Astrocyte (in vitro differentiated cells and primary cell): ENCODE measurements around the gene PADI3. TPM values are rescaled to one million over a fixed set of nuclear protein-coding genes. Genes with fewer than 3 reads are reported as not detected.

Experiments used
- DNase-seq: peaks from one replicate; pipeline ENCODE4 v3.0.0-alpha.2; 2010; ENCODE audit warnings: low read depth
- FAIRE-seq: peaks from 2 replicates; lab custom pipeline; 2011; peaks lifted over from hg19 to GRCh38; lab: Jason Lieb, UNC
- H2AFZ ChIP-seq: 2 replicates; pipeline ENCODE4 v1.6.0; 2012; ENCODE audit warnings: low read depth, low read length, inconsistent platforms
- H3K27ac ChIP-seq: 2 replicates; pipeline ENCODE4 v1.5.1; 2011; ENCODE audit warnings: low read depth, low read length, inconsistent platforms
- H3K27me3 ChIP-seq: 2 replicates; pipeline ENCODE4 v1.6.0; 2011; ENCODE audit warnings: low read length, inconsistent platforms; ENCODE audit not compliant: insufficient read depth
- H3K36me3 ChIP-seq: 2 replicates; pipeline ENCODE4 v1.5.1; 2011; ENCODE audit warnings: low read length, inconsistent platforms; ENCODE audit not compliant: insufficient read depth
- H3K4me1 ChIP-seq: 2 replicates; pipeline ENCODE4 v1.5.1; 2011; ENCODE audit warnings: low read length, inconsistent platforms; ENCODE audit not compliant: insufficient read depth
- H3K4me2 ChIP-seq: 2 replicates; pipeline ENCODE4 v1.6.0; 2012; ENCODE audit warnings: low read length, inconsistent platforms
- H3K4me3 ChIP-seq: 2 replicates; pipeline ENCODE4 v1.5.1; 2011; ENCODE audit warnings: low read depth, mild to moderate bottlenecking, low read length, inconsistent platforms; ENCODE audit not compliant: insufficient read depth
- H3K79me2 ChIP-seq: 2 replicates; pipeline ENCODE4 v1.6.0; 2012; ENCODE audit warnings: mild to moderate bottlenecking, low read length, inconsistent platforms; ENCODE audit not compliant: insufficient read depth
- H3K9ac ChIP-seq: 2 replicates; pipeline ENCODE4 v1.6.0; 2012; ENCODE audit warnings: mild to moderate bottlenecking, low read length, inconsistent platforms
- H3K9me3 ChIP-seq: 2 replicates; pipeline ENCODE4 v1.5.1; 2012; ENCODE audit warnings: low read depth, mild to moderate bottlenecking, low read length, inconsistent platforms; ENCODE audit not compliant: insufficient read depth
- H4K20me1 ChIP-seq: 2 replicates; pipeline ENCODE4 v1.6.0; 2012; ENCODE audit warnings: low read length, inconsistent platforms; ENCODE audit not compliant: insufficient read depth
- H3K27ac Mint-ChIP-seq: one replicate; pipeline ENCODE4 v1.8.0; 2021; ENCODE audit warnings: mild to moderate bottlenecking, mixed read lengths; ENCODE audit not compliant: unreplicated experiment
- H3K27me3 Mint-ChIP-seq: one replicate; pipeline ENCODE4 v1.8.0; 2021; ENCODE audit warnings: low read depth, mixed read lengths; ENCODE audit not compliant: unreplicated experiment
- H3K36me3 Mint-ChIP-seq: one replicate; pipeline ENCODE4 v1.8.0; 2021; ENCODE audit warnings: low read depth, mixed read lengths; ENCODE audit not compliant: unreplicated experiment
- H3K4me1 Mint-ChIP-seq: one replicate; pipeline ENCODE4 v1.8.0; 2021; ENCODE audit warnings: low read depth, mixed read lengths; ENCODE audit not compliant: unreplicated experiment
- H3K4me3 Mint-ChIP-seq: one replicate; pipeline ENCODE4 v1.8.0; 2021; ENCODE audit warnings: mild to moderate bottlenecking, moderate library complexity, mixed read lengths; ENCODE audit not compliant: unreplicated experiment
- H3K9me3 Mint-ChIP-seq: one replicate; pipeline ENCODE4 v1.8.0; 2021; ENCODE audit warnings: mild to moderate bottlenecking, mixed read lengths; ENCODE audit not compliant: unreplicated experiment
- EZH2 ChIP-seq: IDR thresholded peaks from 2 replicates; pipeline ENCODE4 v1.6.1; 2012; ENCODE audit warnings: mild to moderate bottlenecking, low read length, inconsistent platforms; ENCODE audit not compliant: insufficient read depth
- total RNA-seq: library from RNA; stranded (reverse); gene quantifications from 2 replicates; pipeline ENCODE4 v1.2.1, GENCODE V29; 2021
- TF ChIP-seq, protein P1 (sequence below): IDR thresholded peaks from 2 replicates; pipeline ENCODE4 v1.5.1; 2011; ENCODE audit warnings: low read depth, mild to moderate bottlenecking, inconsistent platforms, low read length, moderate library complexity; ENCODE audit not compliant: insufficient read depth

PADI3 gene
- total RNA-seq, 1 donor from 2014 or later: 0.09 TPM

DNA sequence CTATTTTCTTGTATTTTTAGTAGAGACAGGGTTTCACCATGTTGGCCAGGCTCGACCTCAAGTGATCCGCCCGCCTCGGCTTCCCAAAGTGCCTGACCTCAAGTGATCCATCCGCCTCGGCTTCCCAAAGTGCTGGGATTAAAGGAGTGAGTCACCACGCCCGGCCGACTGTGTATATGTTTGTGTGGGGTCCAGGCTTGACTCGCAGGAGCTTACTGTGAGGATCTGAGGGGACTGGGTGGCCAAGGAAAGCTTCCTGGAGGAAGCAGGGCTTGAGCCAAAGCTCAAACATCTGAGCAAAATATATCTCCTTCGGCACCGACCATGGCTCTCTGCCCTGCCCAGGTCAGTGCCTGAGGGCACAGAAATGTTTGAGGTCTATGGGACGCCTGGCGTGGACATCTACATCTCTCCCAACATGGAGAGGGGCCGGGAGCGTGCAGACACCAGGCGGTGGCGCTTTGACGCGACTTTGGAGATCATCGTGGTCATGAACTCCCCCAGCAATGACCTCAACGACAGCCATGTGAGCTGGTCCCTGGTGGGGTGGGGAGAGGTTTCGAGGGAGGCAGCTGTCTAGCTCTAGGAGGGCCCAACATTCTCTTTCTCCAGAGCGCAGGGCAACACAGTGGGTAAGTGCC lies 10.5 kb downstream of the PADI3 start:
- H2AFZ ChIP-seq: peak overlapping the region; percentile 7
- Mint-ChIP-seq H3K27ac (no peak overlapping the region), H3K36me3 (no peaks in the 10 kb centered on the region), H3K27me3 (peaks cover 28% of the 10 kb centered on the region), H3K4me3 (no peak overlapping the region), H3K9me3 (peaks cover 5% of the 10 kb centered on the region), H3K4me1 (no peaks in the 10 kb centered on the region)
- no peaks in the 10 kb centered on the region for H4K20me1 ChIP-seq
- H3K9ac ChIP-seq: no peak overlapping the region
- H3K79me2 ChIP-seq: no peaks in the 10 kb centered on the region
- H3K4me1 ChIP-seq: peaks cover 13% of the 10 kb centered on the region
- H3K9me3 ChIP-seq: no peaks in the 10 kb centered on the region
- TF ChIP-seq, protein P1, sequence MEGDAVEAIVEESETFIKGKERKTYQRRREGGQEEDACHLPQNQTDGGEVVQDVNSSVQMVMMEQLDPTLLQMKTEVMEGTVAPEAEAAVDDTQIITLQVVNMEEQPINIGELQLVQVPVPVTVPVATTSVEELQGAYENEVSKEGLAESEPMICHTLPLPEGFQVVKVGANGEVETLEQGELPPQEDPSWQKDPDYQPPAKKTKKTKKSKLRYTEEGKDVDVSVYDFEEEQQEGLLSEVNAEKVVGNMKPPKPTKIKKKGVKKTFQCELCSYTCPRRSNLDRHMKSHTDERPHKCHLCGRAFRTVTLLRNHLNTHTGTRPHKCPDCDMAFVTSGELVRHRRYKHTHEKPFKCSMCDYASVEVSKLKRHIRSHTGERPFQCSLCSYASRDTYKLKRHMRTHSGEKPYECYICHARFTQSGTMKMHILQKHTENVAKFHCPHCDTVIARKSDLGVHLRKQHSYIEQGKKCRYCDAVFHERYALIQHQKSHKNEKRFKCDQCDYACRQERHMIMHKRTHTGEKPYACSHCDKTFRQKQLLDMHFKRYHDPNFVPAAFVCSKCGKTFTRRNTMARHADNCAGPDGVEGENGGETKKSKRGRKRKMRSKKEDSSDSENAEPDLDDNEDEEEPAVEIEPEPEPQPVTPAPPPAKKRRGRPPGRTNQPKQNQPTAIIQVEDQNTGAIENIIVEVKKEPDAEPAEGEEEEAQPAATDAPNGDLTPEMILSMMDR: no peak
- TF ChIP-seq EZH2: no peak
- no peaks in the 10 kb centered on the region for H3K36me3 ChIP-seq
- H3K27ac ChIP-seq: no peak overlapping the region
- no peak overlapping the region for H3K4me3 ChIP-seq
- FAIRE-seq: no peak
- H3K4me2 ChIP-seq: peak overlapping the region; percentile 56
- peak; percentile 52 for DNase-seq
- no peaks in the 10 kb centered on the region for H3K27me3 ChIP-seq

DNA sequence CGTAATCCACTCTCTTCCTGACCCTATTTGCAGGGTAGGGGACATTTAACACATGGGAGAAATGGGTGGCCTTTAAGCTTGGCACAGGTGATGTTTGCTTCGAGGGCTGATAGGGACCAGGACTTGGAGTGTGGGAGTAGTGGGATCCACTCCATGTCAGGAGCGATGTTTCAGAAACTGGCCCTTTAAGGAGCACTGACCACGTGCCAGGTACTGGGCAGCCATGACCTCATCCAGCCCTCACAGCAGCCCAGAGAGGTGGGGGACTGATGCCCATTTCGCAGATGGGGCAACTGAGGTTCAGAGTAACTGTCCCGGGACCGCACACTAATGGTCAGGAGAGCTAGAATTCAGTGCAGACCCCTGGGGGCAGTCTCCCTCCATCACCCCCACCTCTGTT lies 11.4 kb downstream of the PADI3 start:
- H3K36me3 ChIP-seq: no peaks in the 10 kb centered on the region
- TF ChIP-seq EZH2: no peak
- TF ChIP-seq, protein P1: no peak
- H3K9ac ChIP-seq: no peak overlapping the region
- H3K4me2 ChIP-seq: no peak overlapping the region
- DNase-seq (no peak), FAIRE-seq (no peak)
- H3K4me1 Mint-ChIP-seq: peaks cover 2% of the 10 kb centered on the region
- no peak overlapping the region for H2AFZ ChIP-seq
- H3K4me3 Mint-ChIP-seq: no peak overlapping the region
- H3K27me3 Mint-ChIP-seq: peaks cover 28% of the 10 kb centered on the region
- no peak overlapping the region for H3K4me3 ChIP-seq
- H3K36me3 Mint-ChIP-seq: no peaks in the 10 kb centered on the region
- no peak overlapping the region for H3K27ac Mint-ChIP-seq
- peaks cover 13% of the 10 kb centered on the region for H3K4me1 ChIP-seq
- H4K20me1 ChIP-seq: no peaks in the 10 kb centered on the region
- H3K79me2 ChIP-seq: no peaks in the 10 kb centered on the region
- H3K27ac ChIP-seq: no peak overlapping the region
- H3K27me3 ChIP-seq: no peaks in the 10 kb centered on the region
- no peaks in the 10 kb centered on the region for H3K9me3 ChIP-seq
- H3K9me3 Mint-ChIP-seq: peaks cover 5% of the 10 kb centered on the region

DNA sequence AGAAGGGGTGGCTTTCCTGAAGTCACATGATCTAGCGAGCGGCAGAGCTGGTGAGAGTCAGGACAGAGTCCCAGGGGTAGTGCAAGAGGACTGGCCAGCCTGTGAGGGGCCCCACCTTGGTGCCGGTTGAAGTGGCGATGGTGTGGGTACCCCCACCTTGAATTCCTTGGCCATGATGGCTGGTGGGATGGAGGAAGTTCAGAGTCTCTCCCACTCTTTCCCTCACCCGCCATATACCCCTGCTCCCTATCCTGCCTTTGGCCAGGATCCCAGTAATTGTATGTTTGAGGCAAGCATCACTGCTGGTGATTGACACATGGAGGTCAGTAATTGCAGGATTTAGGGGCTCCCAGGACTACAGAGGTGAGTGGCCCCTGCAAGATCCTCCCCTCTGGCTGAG lies 11.8 kb downstream of the PADI3 start:
- Histone ChIP-seq H2AFZ (no peak overlapping the region), H3K9ac (no peak overlapping the region), H3K27me3 (no peaks in the 10 kb centered on the region), H3K27ac (no peak overlapping the region), H3K4me2 (no peak overlapping the region), H3K79me2 (no peaks in the 10 kb centered on the region), H3K36me3 (no peaks in the 10 kb centered on the region), H3K4me3 (no peak overlapping the region), H4K20me1 (no peaks in the 10 kb centered on the region), H3K4me1 (peaks cover 13% of the 10 kb centered on the region), H3K9me3 (no peaks in the 10 kb centered on the region)
- FAIRE-seq: no peak
- H3K4me1 Mint-ChIP-seq: peaks cover 2% of the 10 kb centered on the region
- no peak overlapping the region for H3K4me3 Mint-ChIP-seq
- no peak overlapping the region for H3K27ac Mint-ChIP-seq
- TF ChIP-seq, protein P1: no peak
- TF ChIP-seq EZH2: no peak
- no peak for DNase-seq
- H3K27me3 Mint-ChIP-seq: peaks cover 24% of the 10 kb centered on the region
- peaks cover 5% of the 10 kb centered on the region for H3K9me3 Mint-ChIP-seq
- no peaks in the 10 kb centered on the region for H3K36me3 Mint-ChIP-seq
